Tibial artery (tissue), 4 donors: Measurements from ENCODE around the gene GALNT2.
A peak's percentile ranks its signal among the peaks of the same experiment; 100 is the strongest.

Source experiments
- DNase-seq, 2 donors: peaks; one replicate each; pipeline ENCODE4 v3.0.0-alpha.2; 2019
- H3K27ac ChIP-seq, 2 donors: fragments of 200-600 bp; sonication (generic) in 1 of 2; 1 replicate in 1 of 2; 2 replicates in 1 of 2; pipeline ENCODE4 v1.5.1; 2018 to 2019; ENCODE audit warnings: mild to moderate bottlenecking in 1 of 2
- H3K27me3 ChIP-seq, 2 donors: fragments of 200-600 bp; sonication (generic) in 1 of 2; one replicate each; pipeline versions ENCODE4 v1.5.1 to v1.6.0; 2016 to 2019
- H3K36me3 ChIP-seq, 3 donors: fragments of 200-600 bp; sonication (generic) in 2 of 3; one replicate each; pipeline ENCODE4 v1.5.1; 2016 to 2019; ENCODE audit warnings: mild to moderate bottlenecking in 2 of 3
- H3K4me1 ChIP-seq, 4 donors: fragments of 200-600 bp; sonication (generic) in 2 of 4; 1 replicate in 3 of 4; 2 replicates in 1 of 4; pipeline ENCODE4 v1.5.1; 2016 to 2019
- H3K4me3 ChIP-seq, 2 donors: fragments of 200-600 bp; sonication (generic) in 1 of 2; 1 replicate in 1 of 2; 2 replicates in 1 of 2; pipeline ENCODE4 v1.5.1; 2018 to 2019; ENCODE audit warnings: mild to moderate bottlenecking in 2 of 2
- H3K9me3 ChIP-seq, 3 donors: fragments of 200-600 bp; sonication (generic) in 1 of 3; one replicate each; pipeline ENCODE4 v1.5.1; 2016 to 2019
- intact Hi-C: fragments of 100-400 bp; cut with DNase I; formaldehyde crosslinking; loops from one replicate; pipeline ENCODE4 v1.15.0; 2023; ENCODE audit warnings: low total_unique reads
- TF ChIP-seq, protein P1 (sequence below), 2 experiments: fragments of 200-600 bp in 1 of 2; fragments of 450-650 bp in 1 of 2; IDR thresholded peaks; one replicate each; pipeline ENCODE4 v1.5.1; 2017 to 2019; ENCODE audit warnings: antibody characterized with exemption in 2 of 2, mild to moderate bottlenecking in 1 of 2, moderate library complexity in 1 of 2

The GALNT2 gene

DNA sequence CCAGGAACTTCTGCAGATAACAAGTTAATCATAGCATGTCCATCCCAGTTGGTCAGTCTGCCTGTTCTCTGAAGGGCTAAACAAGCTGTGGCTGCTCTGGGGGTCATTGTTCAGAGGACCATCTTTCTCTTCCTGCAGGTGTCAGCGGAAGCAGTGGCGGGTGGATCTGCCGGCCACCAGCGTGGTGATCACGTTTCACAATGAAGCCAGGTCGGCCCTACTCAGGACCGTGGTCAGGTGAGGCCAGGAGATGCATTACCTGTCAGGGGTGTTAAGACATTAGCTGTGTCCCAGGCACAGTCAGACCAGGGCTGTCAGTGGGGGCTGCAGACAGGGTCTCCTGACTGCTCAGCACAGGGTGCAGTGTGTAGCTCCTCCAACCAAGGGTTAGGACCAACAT lies 168.8 kb downstream of the GALNT2 start:
- intact Hi-C loops: no loop called here
- no peak for DNase-seq

DNA sequence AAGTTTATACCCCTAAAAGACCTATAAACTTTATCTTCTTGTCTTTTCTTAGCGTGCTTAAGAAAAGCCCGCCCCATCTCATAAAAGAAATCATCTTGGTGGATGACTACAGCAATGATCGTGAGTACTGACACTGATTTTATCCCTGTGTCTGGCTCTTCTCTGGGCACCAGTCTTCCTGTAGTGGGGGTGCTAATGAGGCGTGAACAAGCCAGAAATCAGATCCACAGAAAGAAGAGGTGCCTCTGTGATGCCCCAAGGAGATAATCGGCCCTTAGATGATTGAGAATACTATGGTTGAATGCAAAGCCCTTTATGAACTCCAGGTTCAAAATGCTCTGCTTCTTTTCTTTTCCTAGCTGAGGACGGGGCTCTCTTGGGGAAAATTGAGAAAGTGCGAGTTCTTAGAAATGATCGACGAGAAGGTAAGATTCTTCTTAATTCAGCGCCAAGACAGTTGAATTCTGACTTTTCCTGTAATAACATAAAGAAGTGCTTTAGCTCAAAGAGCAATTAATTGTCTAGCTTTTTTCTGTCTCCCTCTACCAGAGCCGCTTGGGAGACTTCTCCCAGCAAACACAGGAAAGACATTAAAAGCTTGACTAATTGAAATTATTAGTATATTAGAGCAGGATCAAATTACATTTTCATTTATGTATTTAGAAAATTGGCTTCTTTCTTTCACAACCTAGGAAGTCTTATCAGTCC lies 169.4 kb downstream of the GALNT2 start:
- no peak overlapping the region for H3K4me3 ChIP-seq
- H3K9me3 ChIP-seq: no peaks in the 10 kb centered on the region
- H3K4me1 ChIP-seq: peaks cover 0 to 26% (median under 1%) of the 10 kb centered on the region in 4 donors
- H3K36me3 ChIP-seq: peaks cover 0 to 16% (median 0%) of the 10 kb centered on the region in 3 donors
- TF ChIP-seq, protein P1, sequence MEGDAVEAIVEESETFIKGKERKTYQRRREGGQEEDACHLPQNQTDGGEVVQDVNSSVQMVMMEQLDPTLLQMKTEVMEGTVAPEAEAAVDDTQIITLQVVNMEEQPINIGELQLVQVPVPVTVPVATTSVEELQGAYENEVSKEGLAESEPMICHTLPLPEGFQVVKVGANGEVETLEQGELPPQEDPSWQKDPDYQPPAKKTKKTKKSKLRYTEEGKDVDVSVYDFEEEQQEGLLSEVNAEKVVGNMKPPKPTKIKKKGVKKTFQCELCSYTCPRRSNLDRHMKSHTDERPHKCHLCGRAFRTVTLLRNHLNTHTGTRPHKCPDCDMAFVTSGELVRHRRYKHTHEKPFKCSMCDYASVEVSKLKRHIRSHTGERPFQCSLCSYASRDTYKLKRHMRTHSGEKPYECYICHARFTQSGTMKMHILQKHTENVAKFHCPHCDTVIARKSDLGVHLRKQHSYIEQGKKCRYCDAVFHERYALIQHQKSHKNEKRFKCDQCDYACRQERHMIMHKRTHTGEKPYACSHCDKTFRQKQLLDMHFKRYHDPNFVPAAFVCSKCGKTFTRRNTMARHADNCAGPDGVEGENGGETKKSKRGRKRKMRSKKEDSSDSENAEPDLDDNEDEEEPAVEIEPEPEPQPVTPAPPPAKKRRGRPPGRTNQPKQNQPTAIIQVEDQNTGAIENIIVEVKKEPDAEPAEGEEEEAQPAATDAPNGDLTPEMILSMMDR (IDR thresholded peaks at IDR 0.05): no peak
- no peak for DNase-seq
- peak overlapping the region in 1 of 2 donors; percentile 15 for H3K27ac ChIP-seq
- intact Hi-C loops: no loop called here
- no peaks in the 10 kb centered on the region for H3K27me3 ChIP-seq

More for the DNA sequence above, 168.8 kb downstream of the GALNT2 start:
- TF ChIP-seq, protein P1 (IDR thresholded peaks at IDR 0.05): no peak
- Histone ChIP-seq H3K36me3 (peaks cover 0 to 16% (median 0%) of the 10 kb centered on the region in 3 donors), H3K4me3 (no peak overlapping the region), H3K4me1 (peaks cover 0 to 30% (median 5%) of the 10 kb centered on the region in 4 donors), H3K9me3 (no peaks in the 10 kb centered on the region), H3K27me3 (no peaks in the 10 kb centered on the region), H3K27ac (peak overlapping the region in 1 of 2 donors; percentile 15)

DNA sequence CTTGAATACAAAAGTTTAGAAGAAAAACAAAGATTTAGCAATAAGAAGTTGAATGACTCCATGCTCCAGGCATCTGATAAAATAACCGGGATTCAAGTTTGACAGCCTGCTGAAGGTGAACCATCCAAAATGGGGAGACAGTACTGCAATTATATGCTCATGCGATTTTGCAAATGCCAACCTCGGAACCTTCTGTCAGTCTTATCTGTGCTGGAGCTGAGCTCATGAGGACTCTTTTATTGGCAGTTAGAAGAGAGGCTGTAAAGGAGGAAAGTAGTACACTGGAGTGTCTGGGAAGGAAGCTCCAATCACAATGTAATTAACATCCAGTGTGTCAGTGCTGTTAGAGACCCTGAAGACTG lies 170.0 kb downstream of the GALNT2 start:
- no peaks in the 10 kb centered on the region for H3K27me3 ChIP-seq
- H3K4me1 ChIP-seq: peaks cover 0 to 26% (median 0%) of the 10 kb centered on the region in 4 donors
- no peak overlapping the region for H3K4me3 ChIP-seq
- peaks cover 0 to 16% (median 0%) of the 10 kb centered on the region in 3 donors for H3K36me3 ChIP-seq
- H3K27ac ChIP-seq: peak overlapping the region in 1 of 2 donors; percentile 15
- no peaks in the 10 kb centered on the region for H3K9me3 ChIP-seq
- DNase-seq: no peak
- TF ChIP-seq, protein P1 (IDR thresholded peaks at IDR 0.05): no peak
- intact Hi-C loops: no loop called here

DNA sequence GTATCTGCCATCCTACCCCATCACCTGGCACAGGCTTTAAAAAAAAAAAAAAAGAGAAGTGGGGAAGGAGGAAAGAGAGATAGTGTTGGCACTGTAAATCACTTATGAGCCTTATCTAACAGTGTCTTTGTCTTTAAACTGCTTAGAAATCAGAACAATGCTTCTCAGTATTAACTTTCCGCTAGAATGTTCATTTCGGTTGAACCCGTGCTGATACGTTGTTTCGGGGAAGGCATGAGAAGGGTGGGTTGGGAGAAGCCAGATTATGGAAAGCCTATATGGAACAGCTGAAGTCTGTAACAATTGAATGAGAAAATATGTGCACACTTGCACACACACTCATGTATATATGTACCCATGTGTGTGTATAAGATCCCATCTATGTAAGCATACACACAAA lies 170.8 kb downstream of the GALNT2 start:
- H3K36me3 ChIP-seq: peaks cover 0 to 16% (median 0%) of the 10 kb centered on the region in 3 donors
- peaks cover 0 to 23% (median 0%) of the 10 kb centered on the region in 4 donors for H3K4me1 ChIP-seq
- no peak overlapping the region for H3K27ac ChIP-seq
- H3K27me3 ChIP-seq: no peaks in the 10 kb centered on the region
- H3K4me3 ChIP-seq: no peak overlapping the region
- H3K9me3 ChIP-seq: no peaks in the 10 kb centered on the region
- DNase-seq: no peak
- intact Hi-C loops: no loop called here
- TF ChIP-seq, protein P1 (IDR thresholded peaks at IDR 0.05): no peak

DNA sequence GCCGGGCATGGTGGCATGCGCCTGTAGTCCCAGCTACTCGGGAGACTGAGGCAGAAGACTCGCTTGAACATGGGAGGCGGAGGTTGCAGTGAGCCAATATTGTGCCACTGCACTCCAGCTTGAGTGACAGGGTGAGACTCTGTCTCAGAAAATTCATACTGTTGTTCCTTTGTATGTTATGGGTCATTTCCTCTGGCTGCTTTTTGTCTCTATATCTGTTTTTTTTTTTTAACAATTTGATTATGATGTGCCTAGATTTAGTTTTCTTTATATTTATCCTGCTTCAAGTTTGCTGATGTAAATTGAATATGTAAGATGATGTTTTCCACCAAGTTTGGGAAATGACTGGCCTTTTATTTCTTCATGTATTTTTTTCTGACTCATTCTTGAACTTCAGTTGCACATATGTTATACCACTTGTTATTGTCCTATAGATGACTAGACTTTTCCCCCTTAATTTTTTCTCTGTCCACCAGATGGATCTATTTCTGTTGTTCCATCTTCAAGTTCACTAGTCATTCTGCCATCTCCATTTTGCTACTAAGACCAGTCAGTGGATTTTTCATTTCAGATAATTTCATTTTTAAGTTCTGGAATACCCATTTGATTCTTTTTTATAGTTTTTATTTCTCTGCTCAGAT lies 173.5 kb downstream of the GALNT2 start:
- Histone ChIP-seq H3K27ac (no peak overlapping the region), H3K36me3 (peaks cover 0 to 41% (median 5%) of the 10 kb centered on the region in 3 donors), H3K4me1 (peaks cover 0 to 19% (median 0%) of the 10 kb centered on the region in 4 donors), H3K9me3 (no peaks in the 10 kb centered on the region), H3K4me3 (no peak overlapping the region), H3K27me3 (no peaks in the 10 kb centered on the region)
- DNase-seq: no peak
- TF ChIP-seq, protein P1 (IDR thresholded peaks at IDR 0.05): no peak
- intact Hi-C loops: no loop called here
